HG02840 (cell line): ENCODE data around the gene LHFPL6.

Experiments
- ATAC-seq: cut with Tn5 transposase; IDR thresholded peaks from one replicate; pipeline ENCODE4 v1.9.1; 2021; ENCODE audit warnings: mild to moderate bottlenecking, moderate library complexity, moderate number of reproducible peaks; ENCODE audit not compliant: unreplicated experiment, low FRiP score

Gene LHFPL6

GRCh38 chr13:39602614-39603366, at the start of gene LHFPL6:
LHFPL6 (minus strand) TSS chr13:39603193.
- peak; percentile 89 for ATAC-seq

GRCh38 chr13:39646122-39646521, 43.1 kb upstream of the LHFPL6 start:
- no peak for ATAC-seq

GRCh38 chr13:39641645-39642044, 38.7 kb upstream of the LHFPL6 start:
- ATAC-seq, result no peak

DNA sequence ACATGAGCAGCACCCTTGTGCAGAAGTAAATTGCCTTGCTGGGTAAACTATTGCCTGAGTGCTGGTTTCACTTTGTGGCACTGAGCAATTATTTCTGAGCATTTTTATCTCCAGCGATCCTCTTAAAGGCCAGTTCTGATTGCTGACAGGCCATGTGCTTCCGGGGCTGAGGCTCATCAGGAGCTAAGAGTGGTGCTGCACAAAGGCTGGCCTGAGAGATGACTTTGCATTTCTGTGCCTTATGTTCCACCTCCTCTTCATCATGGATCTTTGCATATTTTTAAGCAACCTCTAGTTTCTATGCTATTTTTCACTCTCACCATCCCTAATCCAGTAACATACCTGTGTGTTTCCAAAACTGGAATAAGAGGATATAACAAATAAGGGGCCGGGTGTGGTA, 34.9 kb upstream of the LHFPL6 start:
- no peak for ATAC-seq

GRCh38 chr13:39635564-39635963, 32.6 kb upstream of the LHFPL6 start:
- ATAC-seq, result no peak

DNA sequence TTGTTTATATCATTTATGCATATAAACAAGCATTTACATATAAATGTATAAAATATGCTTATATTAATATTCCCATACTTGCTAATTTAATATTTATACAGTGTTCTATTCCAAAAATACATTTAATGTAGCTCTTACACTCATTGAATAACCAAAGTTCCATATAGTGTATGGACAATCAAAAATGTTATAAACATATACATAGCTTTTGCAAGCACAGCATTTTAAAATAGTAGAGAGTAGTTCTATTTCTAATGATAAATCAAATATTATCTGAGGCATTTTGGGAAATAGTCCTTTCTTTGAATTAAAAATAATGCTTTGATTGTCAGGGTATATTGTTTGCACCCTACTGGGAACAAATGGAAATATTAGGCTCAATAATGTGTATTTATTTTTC, 30.0 kb upstream of the LHFPL6 start:
- ATAC-seq, result no peak

DNA sequence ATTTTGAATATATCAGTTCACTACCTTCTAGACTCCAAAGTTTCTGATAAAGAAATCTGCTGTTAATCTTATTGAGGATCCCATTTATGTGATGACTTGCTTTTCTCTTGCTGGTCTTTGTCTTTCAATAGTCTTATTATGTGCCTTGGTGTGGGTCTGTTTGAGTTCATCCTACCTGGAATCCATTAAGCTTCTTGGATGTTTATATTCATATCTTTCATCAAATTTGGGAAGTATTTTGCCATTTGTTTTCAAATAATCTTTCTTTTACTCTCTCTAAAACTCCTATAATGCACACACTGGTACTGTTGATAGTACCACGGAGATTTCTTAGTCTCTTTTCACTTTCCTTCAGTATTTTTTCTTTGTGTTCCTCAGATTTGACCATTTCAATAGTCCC, 28.3 kb upstream of the LHFPL6 start:
- ATAC-seq, result no peak

DNA sequence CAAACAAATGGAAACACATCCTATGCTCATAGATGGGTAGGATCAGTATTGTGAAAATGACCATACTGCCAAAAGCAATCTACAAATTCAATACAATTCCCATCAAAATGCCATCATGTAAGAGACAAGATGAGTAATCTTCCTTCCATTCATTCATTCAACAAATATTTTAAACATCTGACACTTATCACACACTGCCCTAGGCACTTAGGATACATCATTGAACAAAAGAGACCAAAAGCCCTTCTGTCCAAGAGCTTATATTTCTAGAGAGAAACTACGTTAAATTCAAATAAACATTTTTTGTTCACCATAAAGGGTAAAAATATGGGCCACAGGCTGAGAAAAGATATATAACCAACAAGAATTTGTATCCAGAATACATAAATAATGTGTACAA, 20.5 kb upstream of the LHFPL6 start:
- no peak for ATAC-seq

- ATAC-seq, result no peak
Observed at GRCh38 chr13:39618561-39618960, 15.6 kb upstream of the LHFPL6 start.

DNA sequence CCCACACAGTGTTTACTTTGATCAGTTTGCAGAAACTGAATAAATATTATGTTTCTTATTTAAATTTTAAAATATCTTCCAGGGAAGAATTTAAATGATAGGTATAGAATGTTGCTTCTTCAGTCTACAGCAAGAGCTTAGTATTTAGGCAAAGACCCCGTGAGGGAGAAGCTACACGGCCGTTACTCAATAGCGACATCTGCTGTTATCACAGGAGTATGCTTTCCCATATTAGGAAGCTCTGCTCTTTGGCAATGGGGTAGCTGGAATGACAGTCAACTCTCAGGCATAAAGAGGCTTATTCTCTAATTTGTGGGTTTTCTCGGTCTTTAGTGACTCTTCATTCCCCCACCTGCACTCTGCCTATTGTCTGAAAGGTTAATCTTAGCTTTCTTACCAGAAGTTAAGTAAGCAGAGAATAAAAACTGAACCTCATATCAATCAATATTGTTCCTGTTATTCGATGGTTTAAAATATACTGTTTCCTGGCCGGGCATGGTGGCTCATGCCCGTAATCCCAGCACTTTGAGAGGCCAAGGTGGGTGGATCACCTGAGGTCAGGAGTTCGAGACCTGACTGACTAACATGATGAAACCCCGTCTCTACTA, 13.2 kb upstream of the LHFPL6 start:
- no peak for ATAC-seq

DNA sequence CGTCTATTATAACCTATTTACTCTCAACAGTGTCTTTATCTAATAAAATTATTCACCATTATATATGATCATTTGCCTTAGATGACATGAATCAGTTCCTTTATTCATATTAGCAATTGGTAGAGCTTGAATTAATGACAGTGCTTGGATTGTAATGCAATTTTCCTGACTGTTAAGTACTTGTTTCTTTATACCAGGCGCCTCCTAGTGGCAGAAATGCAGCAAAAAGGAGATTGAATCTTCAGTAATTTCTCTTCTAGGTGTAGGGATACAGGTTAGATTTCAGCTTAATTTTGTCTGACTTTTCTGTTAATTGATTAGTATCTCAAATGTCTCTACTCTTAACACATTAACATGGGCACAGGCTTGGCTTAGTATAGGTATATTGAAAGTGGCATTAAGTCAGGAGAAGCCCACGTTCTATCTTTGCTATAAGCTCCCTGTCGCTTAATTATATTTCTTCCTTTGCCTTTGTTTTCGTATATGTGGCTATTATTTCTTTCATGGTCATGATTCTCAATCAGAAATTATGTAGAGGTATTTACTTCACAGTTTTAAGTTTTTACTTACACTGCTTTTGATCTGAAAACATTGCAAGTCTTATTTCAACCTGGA, 9.1 kb upstream of the LHFPL6 start:
- no peak for ATAC-seq

DNA sequence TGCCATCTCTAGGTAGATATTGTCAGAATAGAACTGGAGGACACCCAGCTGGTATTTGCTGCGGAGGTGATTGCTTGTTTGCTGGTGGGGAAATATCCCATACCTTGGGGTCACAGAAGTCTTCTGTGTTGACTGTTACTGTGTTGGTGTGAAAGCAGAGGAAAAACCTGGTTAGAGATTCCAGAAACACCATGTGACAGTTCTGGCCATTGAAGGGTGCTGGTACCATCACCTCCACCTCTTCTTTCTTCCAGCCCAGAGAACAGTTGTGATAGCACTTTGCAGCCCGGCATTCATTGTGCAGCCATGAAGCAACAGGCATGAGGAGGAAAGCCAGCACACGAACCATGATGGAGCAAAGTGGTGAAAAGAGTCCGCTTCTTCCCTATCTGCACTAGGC, 4.9 kb upstream of the LHFPL6 start:
- no peak for ATAC-seq

GRCh38 chr13:39605677-39606320, 2.8 kb upstream of the LHFPL6 start:
- ATAC-seq, result no peak

DNA sequence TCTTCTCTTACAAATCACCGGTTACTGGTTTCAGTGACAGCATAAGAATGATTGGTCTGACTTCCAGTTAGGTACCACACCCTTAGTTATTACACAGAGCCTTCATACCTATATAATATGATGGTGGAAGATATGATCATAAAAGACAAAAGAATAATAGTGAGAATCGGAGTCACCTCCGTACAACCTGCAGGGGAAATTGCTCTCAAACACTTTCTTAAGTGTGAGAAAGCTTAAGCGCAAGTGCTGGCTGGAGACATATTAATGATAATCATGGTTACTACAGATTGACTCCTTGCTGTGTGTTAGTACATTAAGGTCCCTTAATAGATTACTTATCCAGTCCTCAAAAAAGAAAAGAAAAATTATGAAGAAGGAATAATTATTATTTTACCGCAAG, 1.8 kb upstream of the LHFPL6 start:
- no peak for ATAC-seq

DNA sequence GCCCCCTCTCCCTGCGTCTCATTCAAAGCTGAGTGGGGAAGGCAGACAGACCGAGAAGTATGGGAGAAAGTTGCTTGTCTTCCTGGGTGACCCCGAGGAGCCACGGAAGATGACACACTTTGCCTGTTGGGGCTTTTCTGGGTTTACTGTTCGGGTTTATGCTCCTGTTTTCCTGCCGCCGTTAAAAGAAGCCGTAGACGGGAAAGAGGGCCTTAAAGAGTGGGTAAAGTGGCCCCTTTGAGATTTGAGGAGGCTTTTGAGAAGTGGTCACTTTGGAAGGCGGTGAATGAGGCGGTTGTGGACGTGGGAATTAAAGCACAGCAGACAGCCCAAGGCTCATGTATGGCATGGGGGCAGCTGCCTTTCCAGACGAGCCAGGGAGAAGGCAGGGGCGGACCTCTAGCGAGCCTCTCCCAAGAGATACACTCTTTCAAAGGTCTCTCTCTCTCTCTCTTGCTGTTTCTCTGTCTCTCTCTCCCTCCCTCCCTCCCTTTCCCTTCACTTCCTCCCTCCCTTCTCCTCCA, 493 bp upstream of the LHFPL6 start:
- ATAC-seq, result peak; percentile 18

DNA sequence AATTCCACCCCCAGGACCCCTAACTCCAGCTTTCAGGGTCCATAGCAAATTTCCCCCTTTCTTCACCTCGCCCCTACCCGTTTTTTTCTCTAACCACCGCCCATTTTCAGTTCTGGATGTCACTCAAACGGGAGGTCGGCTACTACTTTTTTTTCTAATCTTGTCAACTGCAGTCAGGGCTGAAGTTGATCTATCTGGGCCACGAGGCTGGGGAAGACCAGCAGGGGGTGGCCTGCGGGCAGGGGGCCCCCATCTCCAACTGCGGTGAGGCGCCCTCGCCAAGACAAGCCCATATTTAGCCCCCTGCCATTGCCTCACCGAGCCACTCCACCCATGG, 748 bp downstream of the LHFPL6 start:
- peak; percentile 31 for ATAC-seq

DNA sequence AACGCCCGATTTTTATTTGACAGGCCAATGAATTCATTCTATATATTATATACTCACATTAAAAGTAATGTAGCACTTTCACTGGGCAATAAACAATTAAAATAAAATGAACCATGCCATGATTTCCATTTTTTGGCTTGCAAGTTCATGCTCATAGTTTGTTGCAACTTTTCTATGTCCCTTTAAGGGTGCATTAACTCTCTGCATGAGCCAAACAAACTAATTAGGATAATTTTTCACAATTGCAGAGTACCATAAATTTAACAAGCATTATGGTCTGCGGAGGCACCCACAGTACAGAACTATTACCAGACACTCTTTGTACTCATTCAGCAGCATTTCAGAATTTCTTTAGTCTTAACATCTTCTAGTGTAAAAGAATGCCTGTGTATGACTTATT, 1.4 kb downstream of the LHFPL6 start:
- no peak for ATAC-seq

DNA sequence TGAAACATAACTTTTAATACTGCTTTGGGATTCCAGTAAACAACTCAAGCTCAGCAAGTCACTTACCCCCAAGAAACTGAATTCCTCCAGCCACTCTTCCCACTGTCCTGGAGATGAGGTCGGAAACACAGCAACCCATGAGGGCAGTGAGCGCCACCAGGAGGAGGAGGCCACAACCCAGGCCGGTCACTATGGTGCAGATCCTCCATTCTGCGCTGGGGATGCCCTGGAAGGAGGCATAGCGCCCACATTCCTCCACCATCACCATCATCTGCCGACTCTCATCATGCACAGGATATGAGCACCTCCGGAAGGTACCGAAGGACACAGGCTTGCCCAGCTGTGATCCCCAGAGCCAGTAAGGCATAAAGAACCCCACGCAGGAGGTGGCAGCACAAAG, 2.2 kb downstream of the LHFPL6 start:
- no peak for ATAC-seq

- no peak for ATAC-seq
Observed at GRCh38 chr13:39599842-39600241, 3.2 kb downstream of the LHFPL6 start.

DNA sequence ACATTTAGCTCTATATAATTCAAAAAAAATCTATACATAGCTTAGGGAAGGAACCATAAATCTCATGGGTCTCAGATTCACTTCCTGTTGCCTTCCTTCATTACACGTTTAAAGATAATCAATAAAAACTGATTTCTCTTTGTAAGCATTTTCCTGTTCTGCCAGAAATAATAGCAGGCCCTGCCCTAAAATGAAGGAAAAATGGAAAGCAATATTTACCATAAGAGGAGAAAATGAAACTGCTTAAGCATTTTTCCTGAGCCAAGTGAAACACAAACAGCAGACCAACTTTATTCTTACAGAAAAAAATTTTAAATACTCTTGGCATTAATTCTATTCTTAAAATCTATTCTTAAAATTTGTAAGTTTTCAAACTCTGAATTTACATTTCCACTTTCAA, 4.0 kb downstream of the LHFPL6 start:
- no peak for ATAC-seq

DNA sequence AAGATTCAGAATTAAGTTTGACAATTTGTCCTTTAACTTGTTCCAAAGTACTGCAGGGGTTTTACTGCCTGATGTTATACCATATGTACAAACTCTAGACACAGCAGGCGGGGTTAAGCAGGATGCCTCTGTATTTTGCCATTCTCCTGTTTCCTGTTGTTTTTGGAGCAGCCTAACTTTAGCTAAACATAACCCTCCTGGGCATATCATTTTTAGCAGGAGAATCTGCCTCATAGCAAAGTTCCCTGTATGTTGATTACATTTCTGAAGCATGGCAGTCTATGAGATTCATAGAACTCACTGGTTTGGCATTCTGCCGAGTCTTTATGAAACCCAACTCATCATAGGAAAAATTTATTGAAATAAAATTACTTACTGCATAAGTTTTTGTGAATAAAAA, 5.2 kb downstream of the LHFPL6 start:
- no peak for ATAC-seq
